Activated T-cell treated with anti-CD3 and anti-CD28 coated beads for 1 hour (primary cell): ENCODE data around the gene MINAR1.

Source experiments
- DNase-seq: peaks from one replicate; pipeline ENCODE4 v3.0.0-alpha.2; 2020; ENCODE audit warnings: low read depth

MINAR1 gene

DNA sequence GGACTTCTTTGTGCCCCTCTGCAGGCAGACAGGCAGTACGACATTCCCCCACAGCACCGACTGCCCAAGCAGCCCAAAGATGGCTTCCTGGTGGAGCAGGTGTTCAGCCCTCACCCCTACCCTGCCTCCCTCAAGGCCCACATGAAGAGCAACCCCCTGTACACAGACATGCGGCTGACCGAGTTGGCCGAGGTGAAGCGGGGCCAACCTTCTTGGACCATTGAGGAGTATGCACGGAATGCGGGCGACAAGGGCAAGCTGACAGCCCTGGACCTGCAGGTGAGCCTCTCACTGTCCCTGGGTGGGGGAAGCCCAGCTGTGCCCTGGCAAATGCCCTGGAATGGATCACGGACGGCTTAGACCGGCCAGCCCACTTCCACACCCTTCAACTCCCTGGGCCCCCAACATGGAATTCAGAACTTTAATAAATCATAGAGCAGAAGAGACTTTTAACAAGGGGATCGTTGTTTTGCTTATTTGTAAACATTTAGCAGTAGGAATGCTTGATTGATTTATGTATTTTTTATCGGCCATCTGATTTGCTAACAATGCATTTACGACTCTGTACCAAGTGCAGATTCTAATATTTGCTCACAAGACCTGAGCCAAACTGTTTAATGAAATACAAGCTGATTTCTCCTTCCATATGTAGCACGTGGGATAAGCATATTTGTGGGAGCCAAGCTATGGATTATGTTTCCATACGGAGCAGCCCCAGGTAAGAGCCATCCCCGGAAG is 31.1 kb downstream of the MINAR1 start:
- DNase-seq = no peak

DNA sequence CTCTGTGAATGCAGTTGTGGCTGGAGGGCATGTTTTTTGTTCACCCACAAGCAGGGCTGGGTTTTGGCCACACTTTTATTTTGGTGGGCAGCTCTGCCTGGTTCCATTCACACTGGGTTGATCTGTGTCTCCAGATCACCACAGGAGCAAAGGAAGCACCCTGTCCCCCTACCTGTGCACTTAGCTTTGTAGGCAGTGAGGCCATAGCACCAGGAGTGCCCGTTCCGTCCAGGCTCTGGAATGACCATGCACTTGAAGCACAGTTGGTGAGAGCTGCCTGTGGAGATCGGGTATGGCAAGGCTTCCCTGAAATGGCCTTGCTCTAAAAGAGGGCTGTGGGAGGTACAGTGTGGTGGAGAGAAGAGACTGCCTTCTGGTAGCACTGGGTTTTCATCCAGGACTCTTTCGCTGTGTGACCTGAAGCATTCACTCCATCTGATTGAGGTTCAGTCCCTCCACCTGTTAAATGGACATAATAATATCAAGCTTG is 31.7 kb downstream of the MINAR1 start:
- DNase-seq = no peak

DNA sequence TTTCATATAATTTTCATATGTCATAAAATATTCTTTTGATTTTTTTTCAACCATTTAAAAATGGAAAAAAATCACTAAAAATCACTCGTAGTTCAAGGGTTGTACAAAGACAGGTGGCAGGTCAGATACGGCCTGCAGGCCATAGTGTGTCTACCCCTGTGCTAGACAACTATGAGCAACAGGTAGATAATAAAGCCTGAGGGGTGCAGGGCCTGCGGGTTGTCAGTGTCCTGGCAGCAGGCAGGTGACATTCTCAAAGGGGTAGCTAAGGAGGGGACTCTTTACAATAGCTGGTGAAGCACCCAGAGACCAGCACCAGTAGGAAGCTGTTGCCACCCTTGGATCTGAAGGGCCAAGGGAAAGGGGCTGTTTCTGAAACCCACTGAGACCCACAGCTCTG is 34.4 kb downstream of the MINAR1 start:
- no peak for DNase-seq

GRCh38 chr15:79467865-79468586 is 35.9 kb downstream of the MINAR1 start:
- no peak for DNase-seq

- DNase-seq = no peak
Measured at GRCh38 chr15:79472446-79472845, 40.3 kb downstream of the MINAR1 start.

- DNase-seq = no peak
Measured at GRCh38 chr15:79474252-79474651, 42.1 kb downstream of the MINAR1 start.

- DNase-seq = no peak
Measured at GRCh38 chr15:79475306-79475705, 43.2 kb downstream of the MINAR1 start.

DNA sequence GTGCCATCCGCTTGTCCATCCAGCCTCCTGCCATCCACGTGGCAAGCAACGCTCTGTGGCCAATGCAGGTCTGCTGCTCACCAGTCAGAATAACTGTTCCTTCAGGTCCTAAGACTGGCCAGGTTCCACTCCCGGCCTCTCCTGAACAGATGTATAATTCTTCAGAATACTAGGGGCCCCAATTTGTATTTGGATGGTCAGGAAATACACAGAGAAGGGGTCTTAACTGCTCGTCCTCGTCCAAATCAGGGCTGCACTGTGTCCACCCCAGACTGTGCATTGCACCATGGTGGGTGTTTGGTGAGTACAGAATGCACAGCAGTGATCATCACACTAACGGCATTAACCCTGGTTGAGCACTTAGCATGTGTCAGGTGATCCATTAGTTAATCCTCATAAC is 46.0 kb downstream of the MINAR1 start:
- no peak for DNase-seq

DNA sequence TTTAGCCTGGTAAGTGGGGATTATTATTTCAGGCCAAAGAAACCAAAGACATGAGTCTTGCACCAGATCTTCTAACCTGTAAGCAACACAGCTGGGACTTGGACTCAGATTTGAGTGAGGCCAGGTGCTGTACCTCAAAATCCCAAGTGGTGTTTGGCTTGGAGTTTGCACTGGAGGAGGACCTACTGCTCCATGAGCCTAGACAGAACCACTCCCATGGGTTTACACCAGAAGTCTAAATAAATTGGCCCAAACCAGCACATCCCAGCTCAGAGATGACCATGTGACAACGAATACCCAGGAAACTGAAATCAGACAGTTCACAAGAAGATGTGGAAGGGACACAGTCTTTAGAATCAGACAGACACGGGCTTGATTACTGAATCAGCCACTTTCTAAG is 47.5 kb downstream of the MINAR1 start:
- DNase-seq = no peak

- DNase-seq = no peak
Measured at GRCh38 chr15:79481793-79482192, 49.7 kb downstream of the MINAR1 start.
